ENCODE measurements around the gene SPSB3. TPM values are rescaled to one million over a fixed set of nuclear protein-coding genes. Genes with fewer than 3 reads are reported as not detected.

Gene SPSB3
- total and polyA plus RNA-seq, 5 donors from 2014 or later, result 61.1 to 85.2 (median 72.3) TPM

- no peak overlapping the region for H3K27ac ChIP-seq (ENCODE audit: insufficient read depth, low read length, poor library complexity, severe bottlenecking)
- peaks cover 9% of the 10 kb centered on the region for H3K36me3 Mint-ChIP-seq
- no peaks in the 10 kb centered on the region for H3K9me3 ChIP-seq (ENCODE audit: control insufficient read depth in 2 of 2, low read length in 2 of 2)
- no peaks in the 10 kb centered on the region for H3K9me3 Mint-ChIP-seq
- ATAC-seq (ENCODE audit: low read depth in 2 of 2) (no peak), DNase-seq (no peak)
- H3K4me3 Mint-ChIP-seq, result no peak overlapping the region
- H3K4me1 Mint-ChIP-seq, result peaks cover 0 to 2% (median 0%) of the 10 kb centered on the region in 4 donors
- H3K4me3 ChIP-seq (ENCODE audit: low read depth, low read length), result no peak overlapping the region
- H3K27ac Mint-ChIP-seq, result no peak overlapping the region
- no peaks in the 10 kb centered on the region for H3K27me3 ChIP-seq (ENCODE audit: control insufficient read depth, insufficient read depth, low read length)
- peaks cover 47% of the 10 kb centered on the region for H3K36me3 ChIP-seq (ENCODE audit: control insufficient read depth, insufficient read depth, low read length)
- H3K27me3 Mint-ChIP-seq, result no peaks in the 10 kb centered on the region
- H3K4me1 ChIP-seq (ENCODE audit: control insufficient read depth, insufficient read depth, low read length, poor library complexity, severe bottlenecking), result no peaks in the 10 kb centered on the region
Measured at GRCh38 chr16:1744338-1744840, 38.0 kb downstream of the SPSB3 start.

- no peaks in the 10 kb centered on the region for H3K27me3 Mint-ChIP-seq
- no peaks in the 10 kb centered on the region for H3K9me3 Mint-ChIP-seq
- ATAC-seq (ENCODE audit: low read depth in 2 of 2) (no peak), DNase-seq (no peak)
- peaks cover 0 to 2% (median 0%) of the 10 kb centered on the region in 4 donors for H3K4me1 Mint-ChIP-seq
- H3K27ac Mint-ChIP-seq, result no peak overlapping the region
- H3K36me3 Mint-ChIP-seq, result peaks cover 3% of the 10 kb centered on the region
- no peak overlapping the region for H3K27ac ChIP-seq (ENCODE audit: insufficient read depth, low read length, poor library complexity, severe bottlenecking)
- no peak overlapping the region for H3K4me3 ChIP-seq (ENCODE audit: low read depth, low read length)
- peaks cover 40% of the 10 kb centered on the region for H3K36me3 ChIP-seq (ENCODE audit: control insufficient read depth, insufficient read depth, low read length)
- H3K27me3 ChIP-seq (ENCODE audit: control insufficient read depth, insufficient read depth, low read length), result no peaks in the 10 kb centered on the region
- H3K4me3 Mint-ChIP-seq, result no peak overlapping the region
- H3K9me3 ChIP-seq (ENCODE audit: control insufficient read depth in 2 of 2, low read length in 2 of 2), result no peaks in the 10 kb centered on the region
- no peaks in the 10 kb centered on the region for H3K4me1 ChIP-seq (ENCODE audit: control insufficient read depth, insufficient read depth, low read length, poor library complexity, severe bottlenecking)
Measured at GRCh38 chr16:1743376-1744337, 38.7 kb downstream of the SPSB3 start.

DNA sequence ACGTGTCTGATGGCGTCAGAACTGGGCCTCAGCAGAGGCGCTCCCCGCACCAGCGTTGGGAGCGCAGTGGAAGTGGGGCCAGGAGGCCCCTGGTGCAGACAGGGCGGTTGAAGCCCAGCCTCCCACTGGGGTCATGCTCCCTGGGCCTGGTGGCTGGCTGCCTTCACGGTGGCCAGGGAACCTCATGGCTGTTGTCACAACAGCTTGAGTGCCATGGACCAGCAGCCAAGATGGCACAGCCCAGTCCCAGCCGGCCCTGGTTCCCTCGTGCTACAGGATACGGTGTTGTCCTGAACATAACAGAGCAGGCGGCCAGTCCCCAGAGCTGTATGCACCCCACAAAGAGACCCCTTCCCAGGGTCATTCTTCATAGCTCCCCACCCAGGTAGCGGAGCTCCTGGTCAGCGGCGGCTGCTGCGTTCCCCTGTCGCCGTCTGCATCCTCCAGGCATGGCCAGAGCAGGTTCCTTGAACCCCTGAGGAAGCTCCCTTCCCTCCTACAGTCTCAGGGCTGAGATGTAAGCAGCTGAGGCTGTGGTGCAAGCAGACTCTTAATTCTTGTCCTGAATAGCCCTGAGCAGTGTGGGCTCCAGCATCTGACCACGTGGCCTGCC is 40.7 kb downstream of the SPSB3 start:
- no peaks in the 10 kb centered on the region for H3K9me3 Mint-ChIP-seq
- ATAC-seq (ENCODE audit: low read depth in 2 of 2) (no peak), DNase-seq (no peak)
- H3K36me3 ChIP-seq (ENCODE audit: control insufficient read depth, insufficient read depth, low read length), result peaks cover 21% of the 10 kb centered on the region
- H3K4me1 Mint-ChIP-seq, result peaks cover 0 to 2% (median 0%) of the 10 kb centered on the region in 4 donors
- peak overlapping the region in 1 of 3 donors; percentile 48 for H3K27ac Mint-ChIP-seq
- no peak overlapping the region for H3K4me3 Mint-ChIP-seq
- H3K36me3 Mint-ChIP-seq, result peaks cover 3% of the 10 kb centered on the region
- H3K27me3 Mint-ChIP-seq, result no peaks in the 10 kb centered on the region
- no peaks in the 10 kb centered on the region for H3K9me3 ChIP-seq (ENCODE audit: control insufficient read depth in 2 of 2, low read length in 2 of 2)
- no peak overlapping the region for H3K4me3 ChIP-seq (ENCODE audit: low read depth, low read length)
- no peaks in the 10 kb centered on the region for H3K4me1 ChIP-seq (ENCODE audit: control insufficient read depth, insufficient read depth, low read length, poor library complexity, severe bottlenecking)
- H3K27me3 ChIP-seq (ENCODE audit: control insufficient read depth, insufficient read depth, low read length), result no peaks in the 10 kb centered on the region
- H3K27ac ChIP-seq (ENCODE audit: insufficient read depth, low read length, poor library complexity, severe bottlenecking), result no peak overlapping the region

GRCh38 chr16:1740781-1741490 is 41.4 kb downstream of the SPSB3 start:
- no peaks in the 10 kb centered on the region for H3K4me1 ChIP-seq (ENCODE audit: control insufficient read depth, insufficient read depth, low read length, poor library complexity, severe bottlenecking)
- H3K9me3 Mint-ChIP-seq, result no peaks in the 10 kb centered on the region
- peaks cover 16% of the 10 kb centered on the region for H3K36me3 ChIP-seq (ENCODE audit: control insufficient read depth, insufficient read depth, low read length)
- H3K27me3 ChIP-seq (ENCODE audit: control insufficient read depth, insufficient read depth, low read length), result no peaks in the 10 kb centered on the region
- no peak overlapping the region for H3K4me3 Mint-ChIP-seq
- no peak overlapping the region for H3K27ac Mint-ChIP-seq
- H3K36me3 Mint-ChIP-seq, result peaks cover 3% of the 10 kb centered on the region
- ATAC-seq (ENCODE audit: low read depth in 2 of 2) (no peak), DNase-seq (no peak)
- H3K9me3 ChIP-seq (ENCODE audit: control insufficient read depth in 2 of 2, low read length in 2 of 2), result no peaks in the 10 kb centered on the region
- H3K4me3 ChIP-seq (ENCODE audit: low read depth, low read length), result no peak overlapping the region
- peaks cover 0 to 2% (median 0%) of the 10 kb centered on the region in 4 donors for H3K4me1 Mint-ChIP-seq
- no peak overlapping the region for H3K27ac ChIP-seq (ENCODE audit: insufficient read depth, low read length, poor library complexity, severe bottlenecking)
- H3K27me3 Mint-ChIP-seq, result no peaks in the 10 kb centered on the region

DNA sequence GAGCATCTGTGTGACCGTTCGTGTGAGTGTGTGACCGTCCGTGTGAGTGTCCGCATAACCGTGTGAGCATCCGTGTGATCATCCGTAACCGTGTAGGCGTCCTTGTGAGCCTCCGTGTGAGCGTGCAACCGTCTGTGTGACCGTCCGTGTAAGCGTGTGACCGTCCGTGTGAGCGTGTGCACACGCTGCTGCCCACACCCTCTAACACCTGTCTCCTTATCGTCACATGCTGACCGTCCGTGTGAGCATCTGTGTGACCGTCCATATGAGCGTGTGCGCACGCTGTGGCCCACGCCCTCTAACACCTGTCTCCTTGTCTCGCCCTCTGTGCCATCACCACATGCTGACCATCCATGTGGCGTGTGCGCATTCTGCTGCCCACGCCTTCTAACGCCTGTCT is 42.1 kb downstream of the SPSB3 start:
- Histone ChIP-seq H3K27ac (ENCODE audit: insufficient read depth, low read length, poor library complexity, severe bottlenecking) (no peak overlapping the region), H3K36me3 (ENCODE audit: control insufficient read depth, insufficient read depth, low read length) (peaks cover 11% of the 10 kb centered on the region), H3K27me3 (ENCODE audit: control insufficient read depth, insufficient read depth, low read length) (no peaks in the 10 kb centered on the region), H3K4me1 (ENCODE audit: control insufficient read depth, insufficient read depth, low read length, poor library complexity, severe bottlenecking) (no peaks in the 10 kb centered on the region), H3K4me3 (ENCODE audit: low read depth, low read length) (no peak overlapping the region), H3K9me3 (ENCODE audit: control insufficient read depth in 2 of 2, low read length in 2 of 2) (no peaks in the 10 kb centered on the region)
- Mint-ChIP-seq H3K4me1 (peaks cover 0 to 2% (median 0%) of the 10 kb centered on the region in 4 donors), H3K9me3 (no peaks in the 10 kb centered on the region), H3K27ac (no peak overlapping the region), H3K36me3 (peaks cover 3% of the 10 kb centered on the region), H3K27me3 (no peaks in the 10 kb centered on the region), H3K4me3 (no peak overlapping the region)
- no peak for DNase-seq
- ATAC-seq (ENCODE audit: low read depth in 2 of 2), result no peak

GRCh38 chr16:1734816-1735215 is 47.6 kb downstream of the SPSB3 start:
- Mint-ChIP-seq H3K9me3 (no peaks in the 10 kb centered on the region), H3K4me1 (no peaks in the 10 kb centered on the region), H3K27me3 (no peaks in the 10 kb centered on the region), H3K36me3 (peaks cover 5% of the 10 kb centered on the region), H3K4me3 (no peak overlapping the region), H3K27ac (no peak overlapping the region)
- Histone ChIP-seq H3K4me3 (ENCODE audit: low read depth, low read length) (no peak overlapping the region), H3K27ac (ENCODE audit: insufficient read depth, low read length, poor library complexity, severe bottlenecking) (no peak overlapping the region), H3K4me1 (ENCODE audit: control insufficient read depth, insufficient read depth, low read length, poor library complexity, severe bottlenecking) (no peaks in the 10 kb centered on the region), H3K27me3 (ENCODE audit: control insufficient read depth, insufficient read depth, low read length) (no peaks in the 10 kb centered on the region), H3K9me3 (ENCODE audit: control insufficient read depth in 2 of 2, low read length in 2 of 2) (no peaks in the 10 kb centered on the region), H3K36me3 (ENCODE audit: control insufficient read depth, insufficient read depth, low read length) (peaks cover 27% of the 10 kb centered on the region)
- DNase-seq (no peak), ATAC-seq (ENCODE audit: low read depth in 2 of 2) (no peak)

- peaks cover 32% of the 10 kb centered on the region for H3K36me3 ChIP-seq (ENCODE audit: control insufficient read depth, insufficient read depth, low read length)
Measured at GRCh38 chr16:1734123-1734522, 48.2 kb downstream of the SPSB3 start.

More at GRCh38 chr16:1734123-1734522, 48.2 kb downstream of the SPSB3 start:
- Histone ChIP-seq H3K9me3 (ENCODE audit: control insufficient read depth in 2 of 2, low read length in 2 of 2) (no peaks in the 10 kb centered on the region), H3K4me3 (ENCODE audit: low read depth, low read length) (no peak overlapping the region), H3K4me1 (ENCODE audit: control insufficient read depth, insufficient read depth, low read length, poor library complexity, severe bottlenecking) (no peaks in the 10 kb centered on the region), H3K27me3 (ENCODE audit: control insufficient read depth, insufficient read depth, low read length) (no peaks in the 10 kb centered on the region), H3K27ac (ENCODE audit: insufficient read depth, low read length, poor library complexity, severe bottlenecking) (no peak overlapping the region)
- Mint-ChIP-seq H3K27ac (no peak overlapping the region), H3K4me1 (no peaks in the 10 kb centered on the region), H3K36me3 (peaks cover 5% of the 10 kb centered on the region), H3K4me3 (no peak overlapping the region), H3K27me3 (no peaks in the 10 kb centered on the region), H3K9me3 (no peaks in the 10 kb centered on the region)
- DNase-seq (no peak), ATAC-seq (ENCODE audit: low read depth in 2 of 2) (no peak)

All from CD4-positive, CD25-positive, alpha-beta regulatory T cell (primary cell).